H9 (cell line): Measurements from ENCODE around the gene OXLD1. TPM values are rescaled to one million over a fixed set of nuclear protein-coding genes. Genes with fewer than 3 reads are reported as not detected.

Experiments
- DNase-seq: peaks from one replicate; pipeline ENCODE4 v3.0.0-alpha.2; 2017
- H2AFZ ChIP-seq: one replicate; pipeline ENCODE4 v1.6.1; 2013; ENCODE audit warnings: mild to moderate bottlenecking, low read length, control low read depth, moderate library complexity
- H2AK5ac ChIP-seq: 2 replicates; pipeline ENCODE4 v1.6.1; 2013; ENCODE audit warnings: low read length, control low read depth, mixed read lengths; ENCODE audit not compliant: insufficient read length
- H2BK120ac ChIP-seq: one replicate; pipeline ENCODE4 v1.6.1; 2013; ENCODE audit warnings: low read depth, mild to moderate bottlenecking, low read length, control low read depth, inconsistent platforms; ENCODE audit not compliant: poor library complexity, severe bottlenecking
- H2BK12ac ChIP-seq: 2 replicates; pipeline ENCODE4 v1.6.1; 2013; ENCODE audit warnings: low read length, control low read depth, mixed read lengths, low read depth; ENCODE audit not compliant: insufficient read length
- H2BK15ac ChIP-seq: 2 replicates; pipeline ENCODE4 v1.6.1; 2013; ENCODE audit warnings: low read depth, low read length, control low read depth
- H2BK20ac ChIP-seq: one replicate; pipeline ENCODE4 v1.6.1; 2013; ENCODE audit warnings: low read depth, mild to moderate bottlenecking, low read length, control low read depth, inconsistent platforms; ENCODE audit not compliant: poor library complexity, severe bottlenecking
- H2BK5ac ChIP-seq: 2 replicates; pipeline ENCODE4 v1.6.1; 2013; ENCODE audit warnings: low read length, control low read depth, mixed read lengths; ENCODE audit not compliant: insufficient read length
- H3K14ac ChIP-seq: 2 replicates; pipeline ENCODE4 v1.6.1; 2013; ENCODE audit warnings: low read length, control low read depth; ENCODE audit not compliant: insufficient read depth
- H3K18ac ChIP-seq: 2 replicates; pipeline ENCODE4 v1.6.1; 2013; ENCODE audit warnings: low read depth, mild to moderate bottlenecking, mixed read lengths, low read length, control low read depth; ENCODE audit not compliant: insufficient read length
- H3K23ac ChIP-seq: 2 replicates; pipeline ENCODE4 v1.6.1; 2013; ENCODE audit warnings: low read length, control low read depth, mixed read lengths, low read depth; ENCODE audit not compliant: insufficient read length
- H3K23me2 ChIP-seq: 2 replicates; pipeline ENCODE4 v1.6.1; 2013; ENCODE audit warnings: low read depth, mild to moderate bottlenecking, mixed read lengths, low read length, control low read depth; ENCODE audit not compliant: insufficient read length, poor library complexity, severe bottlenecking
- H3K27ac ChIP-seq: 2 replicates; pipeline ENCODE4 v1.5.1; 2013; ENCODE audit warnings: low read length, control low read depth, mixed read lengths, low read depth; ENCODE audit not compliant: insufficient read length
- H3K27me3 ChIP-seq: 2 replicates; pipeline ENCODE4 v1.6.1; 2013; ENCODE audit warnings: low read length, control low read depth, inconsistent platforms; ENCODE audit not compliant: insufficient read depth
- H3K4ac ChIP-seq: 2 replicates; pipeline ENCODE4 v1.6.1; 2013; ENCODE audit warnings: low read depth, mild to moderate bottlenecking, control low read depth, inconsistent platforms, low read length, moderate library complexity
- H3K4me1 ChIP-seq: 2 replicates; pipeline ENCODE4 v1.6.1; 2013; ENCODE audit warnings: low read length, control low read depth, inconsistent platforms; ENCODE audit not compliant: insufficient read depth
- H3K4me2 ChIP-seq: 2 replicates; pipeline ENCODE4 v1.6.1; 2013; ENCODE audit warnings: low read length, control low read depth, mixed read lengths; ENCODE audit not compliant: insufficient read length, insufficient read depth
- H3K56ac ChIP-seq: 2 replicates; pipeline ENCODE4 v1.6.1; 2013; ENCODE audit warnings: low read depth, mild to moderate bottlenecking, mixed read lengths, low read length, control low read depth; ENCODE audit not compliant: insufficient read length
- H3K79me1 ChIP-seq: 2 replicates; pipeline ENCODE4 v1.6.1; 2013; ENCODE audit warnings: low read depth, mild to moderate bottlenecking, moderate library complexity, low read length, control low read depth, inconsistent platforms; ENCODE audit not compliant: insufficient read depth, poor library complexity, severe bottlenecking
- H3K79me2 ChIP-seq: 2 replicates; pipeline ENCODE4 v1.6.1; 2013; ENCODE audit warnings: low read length, control low read depth, inconsistent platforms; ENCODE audit not compliant: insufficient read depth
- H3K9ac ChIP-seq: 2 replicates; pipeline ENCODE4 v1.6.1; 2013; ENCODE audit warnings: low read length, control low read depth, mixed read lengths; ENCODE audit not compliant: insufficient read length; ENCODE audit errors: extremely low read depth
- H3K9me3 ChIP-seq: one replicate; pipeline ENCODE4 v1.6.1; 2013; ENCODE audit warnings: low read depth, low read length, inconsistent platforms; ENCODE audit not compliant: control insufficient read depth
- H3T11ph ChIP-seq: one replicate; pipeline ENCODE4 v1.6.1; 2013; ENCODE audit warnings: mild to moderate bottlenecking, low read length, control low read depth, inconsistent platforms
- H4K20me1 ChIP-seq: one replicate; pipeline ENCODE4 v1.6.1; 2013; ENCODE audit not compliant: control insufficient read depth, insufficient read length, insufficient read depth
- H4K5ac ChIP-seq: 2 replicates; pipeline ENCODE4 v1.6.1; 2013; ENCODE audit warnings: low read depth, mild to moderate bottlenecking, mixed read lengths, low read length, control low read depth; ENCODE audit not compliant: insufficient read length
- H4K8ac ChIP-seq: replicated peaks from 2 replicates; pipeline ENCODE4 v1.6.1; 2013; ENCODE audit warnings: low read length, control low read depth, mixed read lengths, low read depth; ENCODE audit not compliant: insufficient read length
- H4K91ac ChIP-seq: 2 replicates; pipeline ENCODE4 v1.6.1; 2013; ENCODE audit warnings: low read depth, mild to moderate bottlenecking, moderate library complexity, mixed read lengths, low read length, control low read depth; ENCODE audit not compliant: insufficient read length
- H3K27ac Mint-ChIP-seq, 3 experiments: 2 replicates in 2 of 3; 3 replicates in 1 of 3; pipeline ENCODE4 v1.8.0; 2020 to 2021; ENCODE audit warnings: mixed read lengths in 3 of 3, mild to moderate bottlenecking in 1 of 3, moderate library complexity in 1 of 3
- H3K27me3 Mint-ChIP-seq: 2 replicates; pipeline ENCODE4 v1.8.0; 2021; ENCODE audit warnings: low read depth, mild to moderate bottlenecking, moderate library complexity, mixed read lengths
- H3K36me3 Mint-ChIP-seq, 3 experiments: 2 replicates in 2 of 3; 3 replicates in 1 of 3; pipeline ENCODE4 v1.8.0; 2020 to 2021; ENCODE audit warnings: low read depth in 3 of 3, mixed read lengths in 3 of 3; ENCODE audit not compliant: insufficient read depth in 1 of 3
- H3K4me1 Mint-ChIP-seq, 2 experiments: 2 replicates each; pipeline ENCODE4 v1.8.0; 2020; ENCODE audit warnings: mixed read lengths in 2 of 2
- H3K4me3 Mint-ChIP-seq, 2 experiments: 2 replicates in 1 of 2; 3 replicates in 1 of 2; pipeline ENCODE4 v1.8.0; 2020 to 2021; ENCODE audit warnings: mild to moderate bottlenecking in 2 of 2, mixed read lengths in 2 of 2, moderate library complexity in 1 of 2
- H3K9me3 Mint-ChIP-seq, 2 experiments: 2 replicates in 1 of 2; 3 replicates in 1 of 2; pipeline ENCODE4 v1.8.0; 2020; ENCODE audit warnings: mild to moderate bottlenecking in 2 of 2, mixed read lengths in 2 of 2, moderate library complexity in 1 of 2
- WGBS: extraction: QIAGEN DNeasy Blood & Tissue Kit; methylation state at CpG from one replicate; pipeline ENCODE4 v1.1.7; 2013; ENCODE audit warnings: missing lambda C conversion rate, low lambda C conversion rate, mixed read lengths; ENCODE audit not compliant: insufficient read length; ENCODE audit errors: extremely low coverage; 5-methylcytosine and 5-hydroxymethylcytosine counted together
- total RNA-seq: library from RNA; stranded (reverse); gene quantifications from 2 replicates; pipeline ENCODE4 v1.2.1, GENCODE V29; 2021
- TF ChIP-seq, protein P1 (sequence below): fragments of 200-600 bp; sonication (generic); conservative IDR thresholded peaks from 3 replicates; pipeline ENCODE4 v1.8.0; 2021; ENCODE audit warnings: antibody characterized with exemption, mild to moderate bottlenecking

Gene OXLD1
- total RNA-seq, 1 experiment from 2014 or later, result 25.0 TPM

DNA sequence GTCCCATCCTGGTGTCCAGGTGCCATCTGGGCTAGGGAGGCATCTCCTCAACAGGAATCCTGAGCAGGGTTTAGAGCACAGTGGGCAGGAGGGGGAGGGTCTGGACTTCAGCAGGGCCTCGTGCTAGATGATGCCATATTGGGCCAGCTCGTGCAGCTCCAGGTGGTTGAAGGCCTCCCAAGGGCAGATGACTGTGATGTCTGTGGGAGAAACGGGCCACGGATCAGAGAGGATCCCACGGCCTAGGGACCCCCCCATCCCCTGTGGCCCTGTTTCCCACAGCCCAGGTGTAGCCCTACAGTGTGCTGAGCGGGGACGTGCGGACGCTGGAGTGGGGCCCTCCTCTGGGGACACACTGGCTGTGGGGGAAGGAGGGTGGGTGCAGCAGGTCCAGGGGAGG is 15.5 kb downstream of the OXLD1 start:
- H3K56ac ChIP-seq, result no peak overlapping the region
- H3K4me2 ChIP-seq, result no peak overlapping the region
- H3K4me1 ChIP-seq, result peaks cover 3% of the 10 kb centered on the region; the same call in 1 of the 2 replicates
- H4K20me1 ChIP-seq, result no peaks in the 10 kb centered on the region
- TF ChIP-seq, protein P1, sequence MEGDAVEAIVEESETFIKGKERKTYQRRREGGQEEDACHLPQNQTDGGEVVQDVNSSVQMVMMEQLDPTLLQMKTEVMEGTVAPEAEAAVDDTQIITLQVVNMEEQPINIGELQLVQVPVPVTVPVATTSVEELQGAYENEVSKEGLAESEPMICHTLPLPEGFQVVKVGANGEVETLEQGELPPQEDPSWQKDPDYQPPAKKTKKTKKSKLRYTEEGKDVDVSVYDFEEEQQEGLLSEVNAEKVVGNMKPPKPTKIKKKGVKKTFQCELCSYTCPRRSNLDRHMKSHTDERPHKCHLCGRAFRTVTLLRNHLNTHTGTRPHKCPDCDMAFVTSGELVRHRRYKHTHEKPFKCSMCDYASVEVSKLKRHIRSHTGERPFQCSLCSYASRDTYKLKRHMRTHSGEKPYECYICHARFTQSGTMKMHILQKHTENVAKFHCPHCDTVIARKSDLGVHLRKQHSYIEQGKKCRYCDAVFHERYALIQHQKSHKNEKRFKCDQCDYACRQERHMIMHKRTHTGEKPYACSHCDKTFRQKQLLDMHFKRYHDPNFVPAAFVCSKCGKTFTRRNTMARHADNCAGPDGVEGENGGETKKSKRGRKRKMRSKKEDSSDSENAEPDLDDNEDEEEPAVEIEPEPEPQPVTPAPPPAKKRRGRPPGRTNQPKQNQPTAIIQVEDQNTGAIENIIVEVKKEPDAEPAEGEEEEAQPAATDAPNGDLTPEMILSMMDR, result no peak
- H3K23me2 ChIP-seq, result peaks cover 1% of the 10 kb centered on the region
- no CpG with 5 or more reads among the region's 9 CpGs for WGBS
- H3K4me1 Mint-ChIP-seq, result peaks cover 13 to 20% of the 10 kb centered on the region in 2 experiments
- no peak overlapping the region for H2AK5ac ChIP-seq
- H4K5ac ChIP-seq, result no peak overlapping the region
- no peak overlapping the region for H3K4me3 Mint-ChIP-seq
- H3K23ac ChIP-seq, result no peak overlapping the region
- no peak overlapping the region for H3K14ac ChIP-seq
- no peak overlapping the region for H3K4ac ChIP-seq
- no peak overlapping the region for H2BK5ac ChIP-seq
- no peaks in the 10 kb centered on the region for H3K79me2 ChIP-seq
- no peak for DNase-seq
- H3K27me3 ChIP-seq, result no peaks in the 10 kb centered on the region; the same call in 1 of the 2 replicates
- no peak overlapping the region for H3K18ac ChIP-seq
- H3K36me3 Mint-ChIP-seq, result no peaks in the 10 kb centered on the region
- peaks cover 2% of the 10 kb centered on the region for H3K27me3 Mint-ChIP-seq
- no peaks in the 10 kb centered on the region for H3K9me3 ChIP-seq
- H4K8ac ChIP-seq, result no peak overlapping the region
- H2BK15ac ChIP-seq, result no peak overlapping the region
- H3K9ac ChIP-seq, result no peak overlapping the region
- no peaks in the 10 kb centered on the region; a peak in 2 of 5 replicates for H3K9me3 Mint-ChIP-seq
- no peak overlapping the region for H2BK20ac ChIP-seq
- H2BK12ac ChIP-seq, result no peak overlapping the region
- H2BK120ac ChIP-seq, result no peak overlapping the region
- no peaks in the 10 kb centered on the region for H3K79me1 ChIP-seq
- H2AFZ ChIP-seq, result no peak overlapping the region
- no peak overlapping the region for H3T11ph ChIP-seq
- no peak overlapping the region; a peak in 1 of 7 replicates for H3K27ac Mint-ChIP-seq
- no peak overlapping the region for H4K91ac ChIP-seq
- H3K27ac ChIP-seq, result no peak overlapping the region
